ENCODE measurements around the gene RHOG.
"Not testable (repeated sequence)": the region's sequence is repeated elsewhere in the genome, so short reads cannot be mapped to it uniquely, and the experiment has no call there.

RHOG gene

GRCh38 chr11:3860898-3861393, 20.2 kb upstream of the RHOG start:
- H3K27ac ChIP-seq; DNase-seq (ENCODE audit: low read depth, low spot score): not testable (repeated sequence)

DNA sequence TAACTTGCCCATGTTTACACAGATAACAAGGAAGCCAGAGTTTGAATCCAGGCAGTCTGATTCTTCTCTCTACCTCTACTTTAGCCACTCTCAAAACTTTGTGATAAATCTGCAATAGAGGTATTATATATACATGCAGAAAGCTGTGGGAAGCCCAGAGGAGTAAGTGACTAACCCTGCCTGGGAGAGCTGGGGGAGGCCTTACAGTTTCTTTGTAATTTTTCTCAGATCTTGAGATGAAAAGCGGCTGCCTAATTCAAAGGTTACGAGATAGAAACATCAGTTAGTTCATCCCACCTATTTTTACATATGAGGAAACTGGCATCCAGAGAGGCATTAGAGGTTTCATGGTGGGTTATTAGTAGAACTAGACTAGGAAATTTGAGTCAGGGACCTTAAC, 19.6 kb upstream of the RHOG start:
- no peak overlapping the region for H3K27ac ChIP-seq
- no peak for DNase-seq (ENCODE audit: low read depth, low spot score)

DNA sequence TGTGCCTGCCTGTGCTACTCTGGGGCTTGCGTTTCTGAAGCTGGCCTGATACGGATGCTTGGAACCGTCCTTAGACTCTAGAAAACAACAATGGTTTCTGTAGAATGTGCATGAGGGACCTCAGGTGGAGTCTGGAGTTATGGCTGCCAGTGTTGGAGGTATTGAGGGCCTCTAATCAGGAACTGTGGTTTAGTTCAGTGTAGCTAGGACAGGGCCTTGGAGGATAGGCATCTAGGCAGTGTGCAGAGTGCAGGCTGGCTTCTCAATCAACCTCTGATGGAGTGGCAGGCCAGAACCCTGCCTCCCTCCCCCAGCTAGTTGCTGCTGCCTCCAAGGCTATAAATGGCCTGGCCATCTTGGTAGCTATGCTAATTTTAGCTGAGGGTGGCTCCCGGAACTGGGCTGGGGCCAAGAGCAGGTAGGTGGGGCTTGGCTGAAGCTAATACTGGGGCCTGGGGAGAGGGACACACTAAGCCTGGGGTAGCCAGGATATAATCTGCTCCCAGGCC, 18.7 kb upstream of the RHOG start:
- DNase-seq (ENCODE audit: low read depth, low spot score), result no peak
- no peak overlapping the region for H3K27ac ChIP-seq

GRCh38 chr11:3857628-3858027, 16.9 kb upstream of the RHOG start:
- H3K27ac ChIP-seq, result no peak overlapping the region
- DNase-seq (ENCODE audit: low read depth, low spot score), result no peak

DNA sequence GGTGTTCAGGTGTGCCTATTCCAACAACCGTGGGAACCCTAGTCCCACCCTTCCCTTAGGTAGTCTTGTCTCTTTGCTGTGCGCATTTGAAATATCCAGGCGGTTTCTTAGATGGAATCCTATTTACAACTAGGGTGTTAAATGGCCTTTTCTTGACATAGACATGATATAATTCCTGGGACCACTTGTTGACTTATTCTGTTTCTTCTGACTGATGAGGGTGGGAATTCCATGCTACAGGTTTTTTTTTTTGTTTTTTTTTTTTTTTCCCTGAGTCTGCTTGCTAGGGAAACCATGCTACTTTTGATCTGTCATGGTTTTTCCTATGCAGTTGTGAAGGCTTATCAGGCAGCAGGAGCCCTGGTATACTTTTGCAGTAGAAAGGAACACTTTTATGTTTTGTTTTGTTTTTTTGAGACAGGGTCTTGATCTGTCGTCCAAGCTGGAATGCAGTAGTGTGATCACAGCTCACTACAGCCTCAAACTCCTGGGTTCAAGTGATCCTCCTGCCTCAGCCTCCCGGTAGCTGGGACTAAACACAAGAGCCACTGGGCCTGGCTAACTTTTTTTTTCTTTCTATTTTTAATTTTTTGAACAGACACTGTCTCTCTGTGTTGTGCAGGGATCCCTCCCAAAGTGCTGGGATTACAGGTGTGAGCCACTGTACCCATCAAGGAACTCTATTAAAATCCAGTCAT, 16.2 kb upstream of the RHOG start:
- DNase-seq (ENCODE audit: low read depth, low spot score), result no peak
- H3K27ac ChIP-seq, result no peak overlapping the region

DNA sequence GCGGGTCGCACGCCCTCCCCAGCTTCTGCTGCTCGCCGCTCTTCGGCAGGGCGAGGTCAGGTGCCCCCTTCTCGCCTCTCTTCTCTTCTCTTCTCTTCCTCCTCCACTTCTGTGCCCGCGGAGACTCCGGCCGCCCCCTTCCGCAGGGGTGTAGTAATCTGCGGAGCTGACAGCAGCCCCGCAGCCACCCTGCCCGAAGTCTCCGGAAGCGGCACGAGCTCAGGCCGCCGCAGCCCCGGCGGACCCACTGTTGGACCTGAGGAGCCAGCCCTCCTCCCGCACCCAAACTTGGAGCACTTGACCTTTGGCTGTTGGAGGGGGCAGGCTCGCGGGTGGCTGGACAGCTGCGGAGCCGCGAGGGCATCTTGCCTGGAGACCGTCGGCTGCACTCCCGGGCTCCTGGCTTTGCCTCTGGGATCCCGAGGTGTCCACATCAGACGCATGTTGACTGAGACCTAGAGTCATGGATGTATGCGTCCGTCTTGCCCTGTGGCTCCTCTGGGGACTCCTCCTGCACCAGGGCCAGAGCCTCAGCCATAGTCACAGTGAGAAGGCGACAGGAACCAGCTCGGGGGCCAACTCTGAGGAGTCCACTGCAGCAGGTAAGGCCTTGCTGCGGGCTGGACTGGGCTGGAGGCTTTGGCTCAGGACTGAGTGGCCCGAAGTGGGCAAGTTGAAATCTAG, 15.2 kb upstream of the RHOG start:
- peak overlapping the region; percentile 84 for H3K27ac ChIP-seq
- no peak for DNase-seq (ENCODE audit: low read depth, low spot score)

DNA sequence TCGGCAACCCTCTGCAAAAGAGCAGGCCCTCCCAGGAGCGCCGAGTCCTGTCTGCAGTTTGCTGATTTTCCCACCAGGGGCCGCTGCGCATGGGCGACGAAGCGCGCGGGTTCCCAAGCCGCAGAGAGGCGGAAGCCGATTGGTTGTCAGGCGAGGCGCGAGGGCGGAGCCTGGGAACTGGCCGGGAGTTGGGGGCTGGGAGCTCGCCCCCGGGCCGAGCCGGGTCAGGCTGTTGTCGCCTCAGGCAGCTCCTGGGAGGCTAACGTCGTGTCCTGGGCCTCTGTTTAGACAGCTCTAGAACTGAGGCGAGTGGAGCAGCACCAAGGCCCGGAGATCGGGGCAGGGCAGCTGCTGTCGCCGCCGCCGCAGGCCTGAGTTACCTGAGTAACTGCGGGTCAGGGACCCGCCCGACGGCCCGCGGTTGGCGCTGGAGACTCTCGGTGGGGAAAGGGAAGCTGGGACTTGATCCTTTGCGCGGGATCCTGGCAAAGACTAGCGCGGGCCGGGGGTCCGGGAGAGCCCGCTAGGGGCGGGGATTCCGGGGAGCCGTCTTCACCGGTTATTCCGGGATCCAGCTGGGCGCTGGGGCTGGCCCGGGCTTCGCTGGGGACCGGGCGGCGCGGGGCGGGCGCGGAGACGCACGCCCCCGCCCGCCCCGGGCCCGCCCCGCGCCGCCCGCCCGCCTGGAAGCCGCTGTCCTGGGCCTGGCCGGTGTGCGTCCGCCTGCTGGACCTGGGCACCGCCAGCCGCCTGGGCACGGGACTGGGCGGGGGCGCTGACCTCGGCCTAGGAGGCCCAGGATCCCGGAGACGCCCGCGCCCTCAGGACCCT, 14.4 kb upstream of the RHOG start, which contains the start of gene STIM1:
STIM1 (plus strand) TSS at position 688 of the 831 bp plus-strand sequence. CDS start 607 bp downstream, outside the sequence.
- DNase-seq (ENCODE audit: low read depth, low spot score), result peak; percentile 53
- H3K27ac ChIP-seq, result peak within 1 kb of the TSS; percentile 84

- DNase-seq (ENCODE audit: low read depth, low spot score), result no peak
- peak overlapping the region; percentile 84 for H3K27ac ChIP-seq
Measured at GRCh38 chr11:3854660-3854976, 13.9 kb upstream of the RHOG start.

DNA sequence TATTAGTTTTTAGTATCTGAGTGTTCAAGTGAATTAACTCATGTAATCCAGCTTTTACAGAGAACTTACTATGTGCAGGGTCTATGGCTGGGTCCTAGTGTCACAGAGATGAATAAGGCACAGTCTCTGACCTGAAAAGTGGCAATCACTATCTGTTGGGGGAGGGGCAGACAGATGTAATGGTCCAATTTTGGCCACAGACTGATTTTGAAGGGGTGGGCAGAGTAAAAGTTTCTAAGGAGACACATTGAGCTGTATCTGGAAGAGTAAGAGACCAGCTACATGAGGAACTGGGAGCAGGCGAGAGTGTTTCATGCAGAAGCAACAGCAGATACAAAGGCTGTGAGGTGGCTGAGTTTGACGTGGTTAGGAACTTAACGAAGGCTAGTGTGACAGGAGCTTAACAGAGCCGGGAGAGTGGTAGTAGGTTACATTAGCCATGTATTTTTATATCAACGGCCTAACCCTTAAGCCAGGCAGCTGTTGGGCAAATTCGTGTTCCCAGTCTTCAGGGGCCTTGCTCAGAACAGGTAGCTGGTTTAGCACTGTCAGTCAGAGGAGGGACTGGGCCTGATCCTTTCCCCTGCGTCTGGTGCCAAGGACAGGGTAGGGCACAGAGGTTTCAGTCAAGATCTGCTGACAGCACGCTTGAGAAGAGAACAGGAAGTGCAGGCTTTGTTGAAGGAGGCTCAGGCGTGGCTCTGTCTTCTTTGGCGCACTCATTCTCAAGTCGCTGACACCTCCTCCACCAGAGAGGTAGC, 13.3 kb upstream of the RHOG start:
- H3K27ac ChIP-seq, result peak overlapping the region; percentile 84
- DNase-seq (ENCODE audit: low read depth, low spot score), result no peak

DNA sequence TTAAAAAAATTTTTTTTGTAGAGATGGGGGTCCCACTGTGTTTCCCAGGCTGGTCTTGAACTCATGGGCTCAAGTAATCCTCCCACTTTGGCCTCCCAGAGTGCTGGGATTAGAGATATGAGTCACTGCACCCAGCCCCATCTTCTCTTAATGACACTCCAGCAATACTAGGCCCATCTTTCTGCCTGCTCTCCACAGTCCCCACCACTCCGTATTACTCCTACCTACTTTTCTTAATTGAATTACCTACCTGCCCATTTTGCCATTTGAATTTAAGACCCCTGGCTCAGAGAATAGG, 12.7 kb upstream of the RHOG start:
- H3K27ac ChIP-seq, result peak overlapping the region; percentile 84
- no peak for DNase-seq (ENCODE audit: low read depth, low spot score)

GRCh38 chr11:3849297-3849874, 8.6 kb upstream of the RHOG start:
- H3K27ac ChIP-seq, result no peak overlapping the region
- DNase-seq (ENCODE audit: low read depth, low spot score), result no peak

DNA sequence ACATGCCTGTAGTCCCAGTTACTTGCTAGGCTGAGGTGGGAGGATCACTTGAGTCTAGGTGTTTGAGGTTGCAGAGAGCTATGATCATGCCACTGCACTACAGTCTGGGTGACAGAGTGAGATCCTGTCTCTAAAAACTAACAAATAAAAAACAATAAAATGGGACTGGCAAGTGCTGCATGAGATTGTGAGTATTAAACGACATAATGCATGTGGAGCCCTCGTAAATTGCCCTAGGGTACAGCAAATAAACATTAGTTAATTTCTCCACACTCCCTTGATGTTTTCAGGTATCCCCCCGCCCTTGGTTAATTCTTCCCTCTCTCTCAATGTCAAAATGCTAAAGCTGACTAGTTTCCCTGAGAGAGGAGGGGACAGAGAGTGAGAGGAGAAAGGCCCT, 4.9 kb upstream of the RHOG start:
- H3K27ac ChIP-seq, result no peak overlapping the region
- no peak for DNase-seq (ENCODE audit: low read depth, low spot score)

DNA sequence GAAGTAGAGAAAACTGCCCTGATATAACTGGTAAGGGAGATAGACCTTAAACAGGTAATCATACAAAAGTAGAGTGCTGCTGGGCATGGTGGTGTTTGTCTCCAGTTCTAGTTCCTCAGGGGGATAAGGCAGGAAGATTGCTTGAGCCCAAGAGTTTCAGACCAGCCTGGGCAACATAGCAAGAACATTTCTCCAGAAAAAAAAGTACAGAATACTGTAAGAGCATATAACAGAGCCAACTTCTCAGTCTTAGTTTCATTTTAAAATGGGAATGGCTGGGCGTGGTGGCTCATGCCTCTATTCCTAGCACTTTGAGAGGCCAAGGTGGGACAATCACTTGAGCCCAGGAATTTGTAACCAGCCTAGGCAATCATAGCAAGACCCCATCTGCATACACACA, 4.5 kb upstream of the RHOG start:
- no peak overlapping the region for H3K27ac ChIP-seq

DNA sequence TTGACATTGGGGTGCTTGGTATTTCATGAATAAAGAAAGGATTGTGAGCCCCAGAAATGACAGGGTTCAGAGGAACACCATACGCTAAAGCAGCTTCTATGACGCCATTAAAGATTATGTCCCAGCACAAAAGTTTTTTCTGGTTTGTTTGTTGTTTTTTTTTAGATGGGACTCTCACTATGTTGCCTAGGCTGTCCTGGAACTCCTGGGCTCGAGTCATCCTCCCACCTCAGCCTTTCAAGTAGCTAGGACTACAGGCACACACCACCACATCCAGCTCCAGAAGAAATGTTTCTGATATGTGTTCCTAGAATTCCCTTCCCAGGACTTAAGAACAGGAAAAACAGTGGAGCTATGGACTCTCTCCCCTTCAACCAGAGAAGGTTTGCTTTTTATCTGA, 2.6 kb upstream of the RHOG start:
- H3K27ac ChIP-seq, result no peak overlapping the region

More for the DNA sequence above, 4.5 kb upstream of the RHOG start:
- no peak for DNase-seq (ENCODE audit: low read depth, low spot score)

GRCh38 chr11:3841426-3842350, 929 bp upstream of the RHOG start:
- H3K27ac ChIP-seq, result peak overlapping the region; percentile 83
- no peak for DNase-seq (ENCODE audit: low read depth, low spot score)

More for the DNA sequence above, 2.6 kb upstream of the RHOG start:
- no peak for DNase-seq (ENCODE audit: low read depth, low spot score)

DNA sequence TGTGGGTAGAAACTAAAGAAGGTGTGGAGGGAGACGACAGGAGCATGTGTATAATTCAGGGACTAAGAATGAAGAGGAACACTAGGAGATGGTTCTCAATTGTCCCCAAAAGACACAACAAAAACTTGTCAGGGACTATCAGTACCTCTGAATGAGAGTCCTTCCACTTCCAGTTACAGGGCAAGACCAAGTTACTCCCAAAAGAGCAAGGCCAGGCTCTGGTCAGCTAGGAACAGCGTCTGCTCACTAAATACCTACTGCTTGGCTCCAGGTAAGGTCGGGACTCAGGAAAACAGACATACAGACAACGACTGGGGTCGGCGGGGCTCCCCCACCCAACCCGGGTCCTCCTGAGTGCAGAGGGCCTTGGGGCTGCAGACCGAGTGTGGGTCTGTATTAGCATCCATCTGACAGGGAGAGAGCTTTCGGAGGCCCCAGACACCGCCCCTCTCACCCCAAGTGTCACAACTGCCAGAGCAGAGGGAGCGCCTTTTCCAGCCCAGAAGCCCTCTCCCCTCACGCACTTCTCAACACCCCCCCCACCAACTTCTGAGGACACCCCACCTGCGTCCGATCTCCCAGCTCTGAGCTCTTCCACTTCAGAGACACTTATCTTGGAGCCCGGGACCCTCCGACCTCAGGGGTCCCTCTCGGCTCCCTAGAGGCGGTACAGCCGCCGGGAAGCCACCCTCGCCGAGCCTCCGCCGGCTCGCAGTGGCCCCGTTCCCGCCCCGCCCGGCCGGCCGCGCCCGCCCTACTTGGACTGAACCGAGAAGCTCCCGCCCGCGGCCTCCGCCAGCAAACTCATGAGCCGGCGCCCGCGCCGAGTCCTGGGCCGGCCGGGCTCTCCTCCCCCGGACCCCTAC, 522 bp downstream of the RHOG start:
- H3K27ac ChIP-seq, result peak overlapping the region; percentile 83
- no peak for DNase-seq (ENCODE audit: low read depth, low spot score)

GRCh38 chr11:3838504-3838903, 2.3 kb downstream of the RHOG start:
- no peak overlapping the region for H3K27ac ChIP-seq
- no peak for DNase-seq (ENCODE audit: low read depth, low spot score)

DNA sequence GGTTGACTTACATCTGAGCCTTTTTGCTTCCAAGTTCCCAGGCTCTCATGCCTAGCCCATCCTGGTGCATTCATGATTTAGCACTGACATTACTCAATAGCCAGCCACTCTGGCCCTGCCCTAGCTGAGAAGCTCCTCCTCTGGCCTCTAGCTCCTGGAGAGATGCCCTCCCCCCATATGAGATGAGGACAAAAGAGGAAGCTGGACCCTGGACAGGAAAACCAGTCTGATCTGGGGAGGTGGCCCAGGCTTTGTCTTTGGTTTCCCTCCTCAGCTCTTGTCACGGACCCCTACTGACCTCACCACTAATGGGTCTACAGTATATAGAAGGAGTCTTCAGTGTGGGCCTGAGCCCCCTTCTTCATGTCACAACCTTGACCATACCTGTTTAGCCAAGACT, 3.0 kb downstream of the RHOG start:
- no peak for DNase-seq (ENCODE audit: low read depth, low spot score)
- no peak overlapping the region for H3K27ac ChIP-seq
